RWPE2 (cell line): ENCODE measurements around the gene GRIN3B.
A peak's percentile ranks its signal among the peaks of the same experiment; 100 is the strongest.

Source experiments
- ATAC-seq: fragments of 200-7000 bp; cut with Tn5 transposase; 3 replicates; pipeline ENCODE4 v1.9.1; 2021; ENCODE audit warnings: low read depth
- DNase-seq: peaks from one replicate; pipeline ENCODE4 v3.0.0-alpha.2; 2020; ENCODE audit warnings: low spot score
- H3K27ac ChIP-seq: fragments of 450-650 bp; 2 replicates; pipeline ENCODE4 v1.5.1; 2017; ENCODE audit warnings: mild to moderate bottlenecking; ENCODE audit not compliant: poor library complexity, severe bottlenecking
- H3K27me3 ChIP-seq: fragments of 250-450 bp; sonication (Bioruptor Pico); 2 replicates; pipeline ENCODE4 v1.5.1; 2021; ENCODE audit warnings: mild to moderate bottlenecking, moderate library complexity; ENCODE audit not compliant: insufficient read depth, poor library complexity, severe bottlenecking
- H3K36me3 ChIP-seq: fragments of 250-450 bp; sonication (Bioruptor Pico); 2 replicates; pipeline ENCODE4 v1.5.1; 2020; ENCODE audit warnings: low read depth, mild to moderate bottlenecking, moderate library complexity
- H3K4me1 ChIP-seq: fragments of 250-450 bp; sonication (Bioruptor Pico); 2 replicates; pipeline ENCODE4 v1.5.1; 2021; ENCODE audit warnings: mild to moderate bottlenecking, moderate library complexity; ENCODE audit not compliant: insufficient read depth, poor library complexity, severe bottlenecking
- H3K4me3 ChIP-seq: fragments of 250-450 bp; sonication (Bioruptor Pico); 2 replicates; pipeline ENCODE4 v1.5.1; 2021; ENCODE audit warnings: mild to moderate bottlenecking, moderate library complexity; ENCODE audit not compliant: severe bottlenecking
- H3K9me3 ChIP-seq: fragments of 250-450 bp; sonication (Bioruptor Pico); 2 replicates; pipeline ENCODE4 v1.5.1; 2021; ENCODE audit warnings: mild to moderate bottlenecking, moderate library complexity; ENCODE audit not compliant: severe bottlenecking
- CTCF ChIP-seq: fragments of 450-650 bp; IDR thresholded peaks from one replicate; pipeline ENCODE4 v1.5.1; 2017; ENCODE audit warnings: mild to moderate bottlenecking, moderate library complexity; ENCODE audit not compliant: poor library complexity, severe bottlenecking

GRIN3B gene

DNA sequence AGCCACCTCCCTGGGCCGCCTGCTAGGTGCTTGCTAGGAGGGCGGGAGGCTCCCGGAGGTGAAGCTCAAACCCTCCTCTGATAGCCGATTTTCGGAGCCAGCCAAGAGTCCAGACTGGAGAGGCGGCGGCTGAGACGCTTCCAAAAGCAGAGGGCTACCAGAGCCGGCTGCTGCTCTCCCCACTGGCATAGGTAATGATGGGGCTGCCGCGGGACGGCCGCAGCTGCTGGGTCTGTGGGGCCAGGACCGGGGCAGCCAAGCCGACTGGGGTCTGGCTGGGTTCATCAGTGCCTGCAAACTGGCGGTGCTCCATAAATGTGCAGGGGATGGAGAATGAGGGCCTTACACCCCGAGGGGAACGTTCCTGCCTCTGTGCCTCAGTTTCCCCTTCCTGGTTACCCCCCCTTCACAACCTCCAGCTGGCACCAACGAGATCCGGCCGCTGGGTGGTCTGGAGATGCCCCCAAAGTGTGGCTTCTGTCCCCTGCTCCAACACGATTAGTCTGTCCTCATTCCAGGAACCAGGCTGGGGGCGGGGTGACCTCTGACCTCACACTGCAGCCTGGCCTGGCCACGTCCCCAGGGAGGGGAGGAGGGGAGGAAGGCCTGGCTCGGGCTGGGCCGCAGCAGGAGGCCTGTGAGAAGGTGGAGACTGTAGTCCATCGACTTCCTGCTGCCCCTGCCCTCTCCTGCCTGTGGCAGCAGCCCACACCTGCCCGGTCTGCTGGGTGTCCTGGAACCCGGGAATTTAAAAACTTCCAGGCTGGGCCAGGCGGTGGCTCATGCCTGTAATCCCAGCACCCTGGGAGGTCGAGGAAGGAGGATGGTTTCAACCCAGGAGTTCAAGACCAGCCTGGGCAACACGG is 19.9 kb upstream of the GRIN3B start:
- no peaks in the 10 kb centered on the region for H3K36me3 ChIP-seq

DNA sequence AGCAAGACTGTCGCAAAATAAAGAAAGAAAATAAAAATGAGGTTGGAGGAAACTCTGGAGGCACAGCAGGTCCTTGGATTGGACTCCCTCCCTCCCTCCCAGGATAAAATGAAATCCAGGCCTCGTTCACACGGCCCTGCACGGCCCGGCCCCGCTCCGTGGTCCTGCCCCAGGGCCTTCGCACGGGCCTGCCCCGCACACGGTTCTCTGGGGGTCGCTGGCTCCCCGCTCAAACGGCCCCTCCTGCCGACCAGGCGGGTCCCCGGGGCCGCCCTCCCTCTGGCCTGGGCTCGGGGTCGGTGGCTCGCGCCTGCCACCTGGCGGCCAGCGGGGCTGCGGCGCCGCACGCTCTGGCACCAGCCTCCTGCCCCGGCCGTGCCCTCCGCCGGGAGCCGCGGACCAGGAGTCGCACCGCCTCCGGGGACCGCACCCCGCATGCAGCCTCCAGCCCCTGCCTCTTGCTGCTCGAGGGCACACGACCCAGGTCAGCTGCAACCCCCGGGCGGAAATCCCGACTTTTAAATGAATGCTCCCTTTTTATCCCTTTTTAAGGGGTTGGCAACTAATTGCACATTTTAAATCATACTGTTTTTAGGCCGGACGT is 17.6 kb upstream of the GRIN3B start:
- peak; percentile 86 for ATAC-seq
- H3K9me3 ChIP-seq = no peaks in the 10 kb centered on the region
- no peak overlapping the region for H3K27ac ChIP-seq
- peaks cover 3% of the 10 kb centered on the region for H3K4me1 ChIP-seq
- DNase-seq = peak; percentile 56
- H3K4me3 ChIP-seq = peak overlapping the region; percentile 14
- H3K27me3 ChIP-seq = no peaks in the 10 kb centered on the region
- H3K36me3 ChIP-seq = peaks cover 15% of the 10 kb centered on the region; the same call in 1 of the 2 replicates
- peak; percentile 90 for TF ChIP-seq CTCF

More for the DNA sequence above, 19.9 kb upstream of the GRIN3B start:
- DNase-seq = no peak
- Histone ChIP-seq H3K4me3 (no peak overlapping the region), H3K4me1 (peaks cover 3% of the 10 kb centered on the region), H3K9me3 (no peaks in the 10 kb centered on the region), H3K27ac (no peak overlapping the region), H3K27me3 (no peaks in the 10 kb centered on the region)
- TF ChIP-seq CTCF = no peak
- ATAC-seq = no peak

DNA sequence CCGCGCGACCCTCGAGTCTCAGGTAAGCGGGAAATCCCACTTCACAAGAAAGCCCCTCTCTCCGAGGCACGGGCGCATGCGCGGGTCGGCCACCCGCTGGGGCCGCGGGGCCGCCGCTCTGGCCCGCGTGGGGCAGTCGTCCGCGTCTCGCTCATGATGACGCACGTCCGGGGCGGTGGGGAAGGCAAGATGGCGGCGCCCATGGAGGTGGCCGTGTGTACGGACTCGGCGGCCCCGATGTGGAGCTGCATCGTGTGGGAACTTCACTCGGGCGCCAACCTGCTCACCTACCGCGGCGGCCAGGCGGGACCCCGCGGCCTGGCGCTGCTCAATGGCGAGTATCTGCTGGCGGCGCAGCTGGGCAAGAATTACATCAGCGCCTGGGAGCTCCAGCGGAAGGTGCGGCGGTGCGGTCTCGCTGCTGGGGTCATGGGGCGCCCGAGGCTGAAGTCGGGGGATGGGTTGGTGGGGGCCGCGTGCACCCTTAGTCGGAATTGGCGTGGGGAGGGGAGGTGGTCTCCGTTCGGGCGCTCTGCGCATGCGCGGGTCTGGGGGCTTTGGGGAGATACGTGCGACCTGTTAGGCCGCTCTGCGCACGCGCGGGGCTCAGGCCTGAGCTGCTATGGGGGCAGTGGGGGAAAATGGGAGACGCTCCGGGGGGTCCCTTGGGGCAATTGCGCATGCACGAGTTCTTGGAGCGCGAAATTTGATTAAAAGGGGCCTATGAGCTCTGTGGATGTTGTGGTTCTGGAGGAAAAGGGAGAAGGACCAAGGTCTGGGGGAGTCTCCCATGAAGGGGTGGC is 15.9 kb upstream of the GRIN3B start, which contains the start of gene WDR18:
Gene WDR18, plus strand, starts transcription at position 181 of the 803 bp plus-strand sequence. Its CDS starts 9 bp downstream, at position 190.
- H3K36me3 ChIP-seq = peaks cover 15% of the 10 kb centered on the region; the same call in 1 of the 2 replicates
- H3K9me3 ChIP-seq = no peaks in the 10 kb centered on the region
- peak; percentile 75 for ATAC-seq
- no peak for TF ChIP-seq CTCF
- peak within 1 kb of the TSS; percentile 92 for H3K4me3 ChIP-seq
- H3K4me1 ChIP-seq = peaks cover 3% of the 10 kb centered on the region
- H3K27ac ChIP-seq = peak within 1 kb of the TSS; percentile 61
- DNase-seq = peak; percentile 87
- H3K27me3 ChIP-seq = no peaks in the 10 kb centered on the region

DNA sequence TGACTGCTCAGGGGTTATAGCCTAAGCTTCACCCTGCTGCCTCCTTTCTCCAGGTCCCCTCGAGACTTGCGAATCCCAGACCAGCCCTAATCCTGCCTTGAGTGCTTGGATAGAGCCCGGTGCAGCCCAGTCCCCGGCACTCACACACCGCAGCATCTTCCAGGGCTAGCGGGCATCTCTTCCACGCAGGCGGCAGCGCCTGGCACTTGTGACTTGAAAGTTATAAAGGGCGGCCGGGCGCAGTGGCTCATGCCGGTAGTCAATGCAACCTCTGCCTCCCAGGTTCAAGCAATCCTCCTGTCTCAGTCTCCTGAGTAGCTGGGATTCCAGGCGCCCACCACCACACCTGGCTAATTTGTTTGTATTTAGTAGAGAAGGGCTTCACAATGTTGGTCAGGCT is 14.1 kb upstream of the GRIN3B start:
- no peak for DNase-seq
- no peak for TF ChIP-seq CTCF
- Histone ChIP-seq H3K4me1 (peaks cover 3% of the 10 kb centered on the region), H3K4me3 (no peak overlapping the region), H3K9me3 (no peaks in the 10 kb centered on the region), H3K27ac (no peak overlapping the region), H3K27me3 (no peaks in the 10 kb centered on the region), H3K36me3 (peaks cover 24% of the 10 kb centered on the region)
- no peak for ATAC-seq
